HepG2 (cell line): ENCODE measurements around the gene CEBPB. TPM values are rescaled to one million over a fixed set of nuclear protein-coding genes. Genes with fewer than 3 reads are reported as not detected.
A peak's percentile ranks its signal among the peaks of the same experiment; 100 is the strongest.

Experiments
- ASH2L ChIP-seq: fragments of 300-600, 200-600 bp; sonication (generic); IDR thresholded peaks from 2 replicates; pipeline ENCODE4 v1.7.0; 2017; ENCODE audit warnings: low read depth, mild to moderate bottlenecking, moderate library complexity, mixed read lengths, low read length; ENCODE audit not compliant: insufficient read length
- CENPT ChIP-seq: sonication (generic); formaldehyde crosslinking; IDR thresholded peaks from 2 replicates; pipeline ENCODE4 v1.8.0; 2022; ENCODE audit warnings: low read depth, mild to moderate bottlenecking, moderate library complexity, missing genetic modification reagents
- FLYWCH1 ChIP-seq: sonication (generic); formaldehyde crosslinking; IDR thresholded peaks from 2 replicates; pipeline ENCODE4 v1.8.1; 2023; ENCODE audit warnings: mild to moderate bottlenecking, missing genetic modification reagents
- MAZ ChIP-seq, 2 experiments: sonication (generic) in 1 of 2; formaldehyde crosslinking in 1 of 2; IDR thresholded peaks; 2 replicates each; pipeline versions ENCODE4 v1.5.0 to v1.6.1; 2012 to 2020; ENCODE audit warnings: low read depth in 2 of 2, mild to moderate bottlenecking in 2 of 2, borderline replicate concordance in 1 of 2, improper control_type of control experiment in 1 of 2, low read length in 1 of 2, missing genetic modification reagents in 1 of 2, moderate library complexity in 1 of 2
- PAF1 ChIP-seq: IDR thresholded peaks from 2 replicates; pipeline ENCODE4 v1.6.1; 2016; ENCODE audit warnings: missing genetic modification reagents, missing compliant biosample characterization
- RXRA ChIP-seq: sonication (generic); formaldehyde crosslinking; IDR thresholded peaks from 2 replicates; pipeline ENCODE4 v1.5.1; 2020; ENCODE audit warnings: missing genetic modification reagents
- SMAD3 ChIP-seq: sonication (generic); formaldehyde crosslinking; IDR thresholded peaks from 2 replicates; pipeline ENCODE4 v1.4.0; 2020; ENCODE audit warnings: missing genetic modification reagents
- ZNF160 ChIP-seq: sonication (generic); formaldehyde crosslinking; IDR thresholded peaks from 2 replicates; pipeline ENCODE4 v1.8.0; 2022; ENCODE audit warnings: mild to moderate bottlenecking, inconsistent platforms, missing genetic modification reagents
- ZNF549 ChIP-seq: sonication (generic); formaldehyde crosslinking; IDR thresholded peaks from 2 replicates; pipeline ENCODE4 v1.5.0; 2020; ENCODE audit warnings: missing genetic modification reagents
- polyA plus RNA-seq, 8 experiments: library from polyadenylated mRNA; depleted of rRNA in 3 of 8; stranded (reverse) in 7 of 8; unstranded in 1 of 8; fragments of >200 nt; fragmentation: Illumina TruSeq in 4 of 8; extraction: Trizol in 4 of 8; gene quantifications; 2 replicates each; pipeline versions ENCODE4 v1.2.1 to v1.2.3, GENCODE V29; 2011 to 2016; ENCODE audit warnings: low read depth in 4 of 8, missing spikeins in 1 of 8, mixed read lengths in 1 of 8; ENCODE audit not compliant: insufficient read depth in 1 of 8
- total RNA-seq, 5 experiments: library from RNA; depleted of rRNA; stranded (reverse); fragments of >200 nt; fragmentation: Illumina TruSeq; extraction: Trizol; gene quantifications; 2 replicates each; pipeline ENCODE4 v1.2.3, GENCODE V29; 2016; ENCODE audit warnings: low read depth in 1 of 5
- TF ChIP-seq, protein P1 (sequence below): sonication (generic); formaldehyde crosslinking; IDR thresholded peaks from 2 replicates; pipeline ENCODE4 v1.4.0; 2020; ENCODE audit warnings: mild to moderate bottlenecking, missing genetic modification reagents
- TF ChIP-seq, protein P2 (sequence below): sonication (generic); formaldehyde crosslinking; IDR thresholded peaks from 2 replicates; pipeline ENCODE4 v1.5.1; 2020; ENCODE audit warnings: missing genetic modification reagents, mild to moderate bottlenecking, borderline replicate concordance
- TF ChIP-seq, protein P3 (sequence below): sonication (generic); formaldehyde crosslinking; IDR thresholded peaks from 2 replicates; pipeline ENCODE4 v1.8.0; 2022; ENCODE audit warnings: mild to moderate bottlenecking, missing genetic modification reagents; ENCODE audit not compliant: insufficient replicate concordance
- TF ChIP-seq, protein P4 (sequence below): sonication (generic); formaldehyde crosslinking; IDR thresholded peaks from 2 replicates; pipeline ENCODE4 v1.4.0; 2020; ENCODE audit warnings: missing genetic modification reagents, mild to moderate bottlenecking, borderline replicate concordance

The CEBPB gene
- total and polyA plus RNA-seq, 2 of the 13 experiments (the other 11 are each of a cell fraction or from before 2014, with no cell fraction given): 18.5 to 28.2 TPM

DNA sequence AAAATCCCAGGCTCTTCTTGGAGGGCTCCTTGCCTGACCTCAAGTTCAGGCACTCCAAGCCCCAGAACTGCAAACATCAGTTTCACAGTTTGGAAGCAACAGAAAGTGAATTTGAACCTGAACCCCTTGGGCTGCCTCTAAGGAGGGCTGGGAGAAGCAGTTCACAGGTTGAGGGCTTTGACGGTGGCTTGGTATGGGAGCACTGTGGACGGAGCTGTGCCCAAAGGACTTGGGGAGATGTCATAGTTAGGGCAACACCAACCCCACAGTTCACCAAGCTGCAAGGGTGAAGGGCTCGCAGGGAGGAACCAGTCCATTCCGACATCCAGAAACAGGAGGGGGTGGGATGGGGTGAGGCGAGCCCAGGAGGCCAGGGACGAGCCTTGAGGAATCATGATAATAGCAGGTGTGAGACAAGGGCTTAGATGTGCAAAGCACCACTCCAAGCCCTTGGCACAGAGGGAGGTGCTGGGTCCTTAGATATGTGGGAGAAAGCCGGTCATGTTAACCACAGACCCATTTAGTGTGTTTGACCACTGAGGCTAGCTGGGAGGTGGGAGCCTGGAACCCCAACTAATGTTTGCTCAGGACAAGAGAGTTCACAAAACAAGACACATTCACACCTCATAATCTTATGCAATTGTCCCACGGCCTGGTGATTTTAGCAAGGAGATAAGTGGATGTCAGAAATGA lies 4.3 kb downstream of the CEBPB start (continued):
- TF ChIP-seq, protein P1, sequence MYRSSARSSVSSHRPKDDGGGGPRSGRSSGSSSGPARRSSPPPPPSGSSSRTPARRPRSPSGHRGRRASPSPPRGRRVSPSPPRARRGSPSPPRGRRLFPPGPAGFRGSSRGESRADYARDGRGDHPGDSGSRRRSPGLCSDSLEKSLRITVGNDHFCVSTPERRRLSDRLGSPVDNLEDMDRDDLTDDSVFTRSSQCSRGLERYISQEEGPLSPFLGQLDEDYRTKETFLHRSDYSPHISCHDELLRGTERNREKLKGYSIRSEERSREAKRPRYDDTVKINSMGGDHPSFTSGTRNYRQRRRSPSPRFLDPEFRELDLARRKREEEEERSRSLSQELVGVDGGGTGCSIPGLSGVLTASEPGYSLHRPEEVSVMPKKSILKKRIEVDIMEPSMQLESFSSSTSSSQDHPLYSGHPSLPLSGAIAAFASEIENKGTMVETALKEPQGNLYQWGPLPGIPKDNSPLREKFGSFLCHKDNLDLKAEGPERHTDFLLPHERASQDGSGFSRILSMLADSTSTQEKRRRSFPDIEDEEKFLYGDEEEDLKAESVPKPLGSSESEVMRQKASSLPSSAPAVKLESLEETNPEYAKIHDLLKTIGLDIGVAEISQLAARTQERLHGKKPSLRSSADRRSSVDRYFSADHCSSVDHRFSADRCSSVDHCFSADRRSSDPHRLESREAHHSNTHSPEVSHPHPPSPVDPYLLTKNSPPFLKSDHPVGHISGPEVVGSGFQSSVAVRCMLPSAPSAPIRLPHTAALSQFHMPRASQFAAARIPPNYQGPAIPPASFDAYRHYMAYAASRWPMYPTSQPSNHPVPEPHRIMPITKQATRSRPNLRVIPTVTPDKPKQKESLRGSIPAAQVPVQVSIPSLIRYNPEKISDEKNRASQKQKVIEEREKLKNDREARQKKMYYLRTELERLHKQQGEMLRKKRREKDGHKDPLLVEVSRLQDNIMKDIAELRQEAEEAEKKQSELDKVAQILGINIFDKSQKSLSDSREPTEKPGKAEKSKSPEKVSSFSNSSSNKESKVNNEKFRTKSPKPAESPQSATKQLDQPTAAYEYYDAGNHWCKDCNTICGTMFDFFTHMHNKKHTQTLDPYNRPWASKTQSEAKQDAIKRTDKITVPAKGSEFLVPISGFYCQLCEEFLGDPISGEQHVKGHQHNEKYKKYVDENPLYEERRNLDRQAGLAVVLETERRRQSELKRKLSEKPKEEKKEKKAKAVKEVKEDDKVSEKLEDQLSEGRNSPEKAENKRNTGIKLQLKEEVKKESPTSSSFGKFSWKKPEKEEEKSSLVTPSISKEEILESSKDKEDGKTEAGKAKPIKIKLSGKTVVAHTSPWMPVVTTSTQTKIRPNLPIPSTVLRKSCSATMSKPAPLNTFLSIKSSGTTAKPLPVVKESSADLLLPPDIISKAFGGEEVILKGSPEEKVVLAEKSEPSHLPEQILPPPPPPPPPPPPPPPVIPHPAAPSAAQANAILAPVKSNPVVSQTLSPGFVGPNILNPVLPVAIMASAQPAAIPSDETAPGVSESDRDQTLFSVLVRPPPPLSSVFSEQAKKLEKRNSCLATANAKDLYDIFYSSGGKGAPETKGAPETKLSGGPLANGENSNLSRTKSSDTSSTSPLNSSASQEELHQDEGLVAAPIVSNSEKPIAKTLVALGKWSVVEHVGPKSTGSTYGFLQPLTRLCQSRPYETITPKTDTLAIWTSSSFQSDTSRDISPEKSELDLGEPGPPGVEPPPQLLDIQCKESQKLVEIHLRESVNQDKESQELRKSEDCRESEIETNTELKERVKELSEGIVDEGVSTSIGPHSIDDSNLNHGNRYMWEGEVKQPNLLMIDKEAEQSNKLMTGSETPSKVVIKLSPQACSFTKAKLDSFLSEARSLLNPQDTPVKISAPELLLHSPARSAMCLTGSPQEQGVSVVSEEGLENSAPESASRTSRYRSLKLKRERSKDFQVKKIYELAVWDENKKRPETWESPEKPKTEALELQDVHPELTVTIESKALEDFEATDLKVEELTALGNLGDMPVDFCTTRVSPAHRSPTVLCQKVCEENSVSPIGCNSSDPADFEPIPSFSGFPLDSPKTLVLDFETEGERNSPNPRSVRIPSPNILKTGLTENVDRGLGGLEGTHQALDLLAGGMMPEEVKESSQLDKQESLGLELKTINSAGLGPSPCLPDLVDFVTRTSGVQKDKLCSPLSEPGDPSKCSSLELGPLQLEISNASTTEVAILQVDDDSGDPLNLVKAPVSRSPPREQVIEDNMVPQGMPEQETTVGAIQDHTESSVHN (CRISPR knock-in tag): peak; percentile 71; the same call in 1 of the 2 replicates
- TF ChIP-seq, protein P2, sequence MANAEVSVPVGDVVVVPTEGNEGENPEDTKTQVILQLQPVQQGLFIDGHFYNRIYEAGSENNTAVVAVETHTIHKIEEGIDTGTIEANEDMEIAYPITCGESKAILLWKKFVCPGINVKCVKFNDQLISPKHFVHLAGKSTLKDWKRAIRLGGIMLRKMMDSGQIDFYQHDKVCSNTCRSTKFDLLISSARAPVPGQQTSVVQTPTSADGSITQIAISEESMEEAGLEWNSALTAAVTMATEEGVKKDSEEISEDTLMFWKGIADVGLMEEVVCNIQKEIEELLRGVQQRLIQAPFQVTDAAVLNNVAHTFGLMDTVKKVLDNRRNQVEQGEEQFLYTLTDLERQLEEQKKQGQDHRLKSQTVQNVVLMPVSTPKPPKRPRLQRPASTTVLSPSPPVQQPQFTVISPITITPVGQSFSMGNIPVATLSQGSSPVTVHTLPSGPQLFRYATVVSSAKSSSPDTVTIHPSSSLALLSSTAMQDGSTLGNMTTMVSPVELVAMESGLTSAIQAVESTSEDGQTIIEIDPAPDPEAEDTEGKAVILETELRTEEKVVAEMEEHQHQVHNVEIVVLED: no peak; the same call in 1 of the 2 replicates
- TF ChIP-seq, protein P3, sequence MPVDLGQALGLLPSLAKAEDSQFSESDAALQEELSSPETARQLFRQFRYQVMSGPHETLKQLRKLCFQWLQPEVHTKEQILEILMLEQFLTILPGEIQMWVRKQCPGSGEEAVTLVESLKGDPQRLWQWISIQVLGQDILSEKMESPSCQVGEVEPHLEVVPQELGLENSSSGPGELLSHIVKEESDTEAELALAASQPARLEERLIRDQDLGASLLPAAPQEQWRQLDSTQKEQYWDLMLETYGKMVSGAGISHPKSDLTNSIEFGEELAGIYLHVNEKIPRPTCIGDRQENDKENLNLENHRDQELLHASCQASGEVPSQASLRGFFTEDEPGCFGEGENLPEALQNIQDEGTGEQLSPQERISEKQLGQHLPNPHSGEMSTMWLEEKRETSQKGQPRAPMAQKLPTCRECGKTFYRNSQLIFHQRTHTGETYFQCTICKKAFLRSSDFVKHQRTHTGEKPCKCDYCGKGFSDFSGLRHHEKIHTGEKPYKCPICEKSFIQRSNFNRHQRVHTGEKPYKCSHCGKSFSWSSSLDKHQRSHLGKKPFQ (CRISPR knock-in tag): peak; percentile 50
- no peak for TF ChIP-seq FLYWCH1
- no peak for TF ChIP-seq CENPT (CRISPR knock-in tag)
- TF ChIP-seq MAZ (IDR thresholded peaks at IDR 0.05; ENCODE audit: borderline replicate concordance, low read depth, low read length): no peak
- peak; percentile 35; the same call in 1 of the 2 replicates for TF ChIP-seq MAZ (CRISPR knock-in tag; IDR thresholded peaks at IDR 0.05; ENCODE audit: low read depth)
- peak; percentile 97 for TF ChIP-seq PAF1 (CRISPR knock-in tag)
- TF ChIP-seq ZNF160: no peak
- no peak for TF ChIP-seq RXRA
- no peak for TF ChIP-seq ZNF549 (CRISPR knock-in tag)
- peak; percentile 22 for TF ChIP-seq ASH2L
- TF ChIP-seq, protein P4, sequence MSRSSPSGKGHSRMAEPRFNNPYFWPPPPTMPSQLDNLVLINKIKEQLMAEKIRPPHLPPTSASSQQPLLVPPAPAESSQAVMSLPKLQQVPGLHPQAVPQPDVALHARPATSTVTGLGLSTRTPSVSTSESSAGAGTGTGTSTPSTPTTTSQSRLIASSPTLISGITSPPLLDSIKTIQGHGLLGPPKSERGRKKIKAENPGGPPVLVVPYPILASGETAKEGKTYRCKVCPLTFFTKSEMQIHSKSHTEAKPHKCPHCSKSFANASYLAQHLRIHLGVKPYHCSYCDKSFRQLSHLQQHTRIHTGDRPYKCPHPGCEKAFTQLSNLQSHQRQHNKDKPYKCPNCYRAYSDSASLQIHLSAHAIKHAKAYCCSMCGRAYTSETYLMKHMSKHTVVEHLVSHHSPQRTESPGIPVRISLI (CRISPR knock-in tag): 0 out of 2 replicates have a peak, but pooled peaks have one; percentile 25
- 0 out of 2 replicates have a peak, but pooled peaks have one; percentile 14 for TF ChIP-seq SMAD3 (CRISPR knock-in tag)
